Ovary (tissue), 3 donors: ENCODE data around the gene PEA15.

Source experiments
- EP300 ChIP-seq: sonication (generic); formaldehyde crosslinking; IDR thresholded peaks from one replicate; pipeline ENCODE4 v1.6.1; 2017; ENCODE audit warnings: antibody characterized with exemption
- POLR2A ChIP-seq: fragments of 450-650 bp; IDR thresholded peaks from one replicate; pipeline ENCODE4 v1.6.1; 2017; ENCODE audit warnings: antibody characterized with exemption, mild to moderate bottlenecking, moderate library complexity
- TF ChIP-seq, protein P1 (sequence below), 3 donors: fragments of 450-650 bp in 2 of 3; fragments of 200-600 bp in 1 of 3; IDR thresholded peaks; one replicate each; pipeline versions ENCODE4 v1.5.1 to v1.8.0; 2016 to 2022; ENCODE audit warnings: antibody characterized with exemption in 3 of 3, mild to moderate bottlenecking in 1 of 3
- donor health status: DM: no; HTN: no; CAD: no.

DNA sequence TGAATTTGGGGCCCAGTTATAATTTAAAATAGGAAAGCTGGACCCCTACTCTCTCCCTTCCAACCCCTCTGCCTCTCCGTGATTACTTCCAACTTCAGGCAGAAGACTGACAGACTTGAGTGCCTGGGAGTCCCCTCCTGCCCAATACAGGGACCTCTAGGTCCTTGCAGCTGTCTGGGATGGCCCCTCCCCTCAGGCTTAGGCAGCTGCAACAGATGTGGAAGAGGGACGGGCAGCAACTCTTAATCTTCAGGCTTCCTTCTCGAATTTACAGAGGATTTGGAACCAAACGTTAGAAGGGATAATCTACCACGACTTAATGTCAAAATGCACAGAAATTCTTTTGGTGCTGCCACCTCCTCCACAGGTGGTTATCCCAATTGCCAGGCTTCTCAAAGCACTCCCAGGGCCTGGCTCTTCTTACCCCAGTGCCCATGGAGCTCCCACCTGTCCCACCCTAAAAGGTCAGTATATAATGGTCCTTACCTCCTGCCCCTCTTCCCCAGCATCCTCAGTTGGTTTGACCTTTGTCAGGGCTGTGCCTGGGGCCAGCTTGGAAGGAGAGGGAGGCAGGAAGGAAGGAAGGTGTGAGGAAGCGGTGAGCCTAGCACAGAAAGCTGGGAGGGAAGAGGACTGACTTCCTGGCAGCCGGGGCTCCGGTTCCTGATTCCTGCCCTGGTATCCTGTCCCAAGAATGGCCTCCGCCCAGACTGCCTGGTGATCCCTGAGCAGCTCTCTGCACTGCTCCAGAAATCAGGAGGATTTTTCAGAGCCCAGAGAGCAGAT, 2.8 kb downstream of the PEA15 start:
- TF ChIP-seq, protein P1, sequence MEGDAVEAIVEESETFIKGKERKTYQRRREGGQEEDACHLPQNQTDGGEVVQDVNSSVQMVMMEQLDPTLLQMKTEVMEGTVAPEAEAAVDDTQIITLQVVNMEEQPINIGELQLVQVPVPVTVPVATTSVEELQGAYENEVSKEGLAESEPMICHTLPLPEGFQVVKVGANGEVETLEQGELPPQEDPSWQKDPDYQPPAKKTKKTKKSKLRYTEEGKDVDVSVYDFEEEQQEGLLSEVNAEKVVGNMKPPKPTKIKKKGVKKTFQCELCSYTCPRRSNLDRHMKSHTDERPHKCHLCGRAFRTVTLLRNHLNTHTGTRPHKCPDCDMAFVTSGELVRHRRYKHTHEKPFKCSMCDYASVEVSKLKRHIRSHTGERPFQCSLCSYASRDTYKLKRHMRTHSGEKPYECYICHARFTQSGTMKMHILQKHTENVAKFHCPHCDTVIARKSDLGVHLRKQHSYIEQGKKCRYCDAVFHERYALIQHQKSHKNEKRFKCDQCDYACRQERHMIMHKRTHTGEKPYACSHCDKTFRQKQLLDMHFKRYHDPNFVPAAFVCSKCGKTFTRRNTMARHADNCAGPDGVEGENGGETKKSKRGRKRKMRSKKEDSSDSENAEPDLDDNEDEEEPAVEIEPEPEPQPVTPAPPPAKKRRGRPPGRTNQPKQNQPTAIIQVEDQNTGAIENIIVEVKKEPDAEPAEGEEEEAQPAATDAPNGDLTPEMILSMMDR (IDR thresholded peaks at IDR 0.05) = no peak
- TF ChIP-seq EP300 = no peak
- no peak for TF ChIP-seq POLR2A
